GM19395 (cell line): Measurements from ENCODE around the gene S100G.
"Not testable (repeated sequence)": the region's sequence is repeated elsewhere in the genome, so short reads cannot be mapped to it uniquely, and the experiment has no call there.

Experiments used
- ATAC-seq: cut with Tn5 transposase; IDR thresholded peaks from one replicate; pipeline ENCODE4 v1.9.1; 2021; ENCODE audit warnings: mild to moderate bottlenecking, moderate library complexity; ENCODE audit not compliant: unreplicated experiment

The S100G gene

GRCh38 chrX:16649858-16650257, at the start of gene S100G:
S100G (plus strand) TSS chrX:16650158; CDS start chrX:16651007, 849 bp downstream.
- ATAC-seq, result no peak

GRCh38 chrX:16601885-16602284, 48.1 kb upstream of the S100G start:
- no peak for ATAC-seq

GRCh38 chrX:16603235-16603634, 46.7 kb upstream of the S100G start:
- not testable (repeated sequence) for ATAC-seq

GRCh38 chrX:16603822-16604221, 46.1 kb upstream of the S100G start:
- no peak for ATAC-seq

- ATAC-seq, result no peak
These were observed 45.6 kb upstream of the S100G start for GRCh38 chrX:16604337-16604736.

GRCh38 chrX:16606142-16606720, 43.7 kb upstream of the S100G start:
- ATAC-seq, result no peak

GRCh38 chrX:16610121-16610621, 39.8 kb upstream of the S100G start:
- ATAC-seq, result no peak

- ATAC-seq, result not testable (repeated sequence)
These were observed 39.3 kb upstream of the S100G start for GRCh38 chrX:16610654-16611053.

GRCh38 chrX:16612257-16612897, 37.6 kb upstream of the S100G start:
- no peak for ATAC-seq

GRCh38 chrX:16617382-16617781, 32.6 kb upstream of the S100G start:
- ATAC-seq, result no peak

- ATAC-seq, result no peak
These were observed 31.5 kb upstream of the S100G start for GRCh38 chrX:16618422-16618821.

- ATAC-seq, result no peak
These were observed 30.9 kb upstream of the S100G start for GRCh38 chrX:16619024-16619423.

- ATAC-seq, result not testable (repeated sequence)
These were observed 21.4 kb upstream of the S100G start for GRCh38 chrX:16628511-16628910.

GRCh38 chrX:16628946-16629595, 20.9 kb upstream of the S100G start:
- ATAC-seq, result no peak

GRCh38 chrX:16629909-16630308, 20.0 kb upstream of the S100G start:
- ATAC-seq, result no peak

- no peak for ATAC-seq
These were observed 16.2 kb upstream of the S100G start for GRCh38 chrX:16633754-16634153.

GRCh38 chrX:16635040-16635439, 14.9 kb upstream of the S100G start:
- no peak for ATAC-seq

- no peak for ATAC-seq
These were observed 14.4 kb upstream of the S100G start for GRCh38 chrX:16635596-16635995.

GRCh38 chrX:16638533-16638932, 11.4 kb upstream of the S100G start:
- no peak for ATAC-seq

GRCh38 chrX:16639966-16640365, 10.0 kb upstream of the S100G start:
- no peak for ATAC-seq

GRCh38 chrX:16640823-16641222, 9.1 kb upstream of the S100G start:
- ATAC-seq, result no peak

GRCh38 chrX:16643176-16643575, 6.8 kb upstream of the S100G start:
- ATAC-seq, result no peak
